Gastrocnemius medialis (tissue), 4 donors: ENCODE data around the gene TTC24.

ENCODE experiments used
- CTCF ChIP-seq, 5 experiments: fragments of 450-650 bp in 3 of 5; fragments of 200-600 bp in 2 of 5; sonication (generic) in 2 of 5; IDR thresholded peaks in 4 of 5; conservative IDR thresholded peaks in 1 of 5; 1 replicate in 4 of 5; 2 replicates in 1 of 5; pipeline ENCODE4 v1.5.1; 2016 to 2019; ENCODE audit warnings: antibody characterized with exemption in 5 of 5, mild to moderate bottlenecking in 3 of 5, moderate library complexity in 3 of 5
- POLR2A ChIP-seq, 2 donors: fragments of 450-650 bp; IDR thresholded peaks; one replicate each; pipeline ENCODE4 v1.6.1; 2017; ENCODE audit warnings: antibody characterized with exemption in 2 of 2, mild to moderate bottlenecking in 2 of 2, moderate library complexity in 2 of 2

- TF ChIP-seq CTCF (IDR thresholded peaks at IDR 0.05 in 4 of 5, conservative IDR thresholded peaks at IDR 0.05 in 1 of 5) (no peak), POLR2A (IDR thresholded peaks at IDR 0.05) (no peak)
Observed at GRCh38 chr1:156530006-156530405, 49.5 kb upstream of the TTC24 start.
